ENCODE measurements around the gene ACSS3.

- TF ChIP-seq CTCF (conservative IDR thresholded peaks at IDR 0.05 in 1 of 2, IDR thresholded peaks at IDR 0.05 in 1 of 2; ENCODE audit: extremely low read depth in 1 of 2, insufficient read depth in 1 of 2, low read depth in 1 of 2, low read length in 2 of 2) (no peak), EZH2 (IDR thresholded peaks at IDR 0.05; ENCODE audit: borderline replicate concordance, low read length) (no peak)
These were observed 45.7 kb downstream of the ACSS3 start for GRCh38 chr12:81123611-81124010.
